ENCODE data around the gene ZNF792.
"Not testable (repeated sequence)": the region's sequence is repeated elsewhere in the genome, so short reads cannot be mapped to it uniquely, and the experiment has no call there.

The ZNF792 gene

DNA sequence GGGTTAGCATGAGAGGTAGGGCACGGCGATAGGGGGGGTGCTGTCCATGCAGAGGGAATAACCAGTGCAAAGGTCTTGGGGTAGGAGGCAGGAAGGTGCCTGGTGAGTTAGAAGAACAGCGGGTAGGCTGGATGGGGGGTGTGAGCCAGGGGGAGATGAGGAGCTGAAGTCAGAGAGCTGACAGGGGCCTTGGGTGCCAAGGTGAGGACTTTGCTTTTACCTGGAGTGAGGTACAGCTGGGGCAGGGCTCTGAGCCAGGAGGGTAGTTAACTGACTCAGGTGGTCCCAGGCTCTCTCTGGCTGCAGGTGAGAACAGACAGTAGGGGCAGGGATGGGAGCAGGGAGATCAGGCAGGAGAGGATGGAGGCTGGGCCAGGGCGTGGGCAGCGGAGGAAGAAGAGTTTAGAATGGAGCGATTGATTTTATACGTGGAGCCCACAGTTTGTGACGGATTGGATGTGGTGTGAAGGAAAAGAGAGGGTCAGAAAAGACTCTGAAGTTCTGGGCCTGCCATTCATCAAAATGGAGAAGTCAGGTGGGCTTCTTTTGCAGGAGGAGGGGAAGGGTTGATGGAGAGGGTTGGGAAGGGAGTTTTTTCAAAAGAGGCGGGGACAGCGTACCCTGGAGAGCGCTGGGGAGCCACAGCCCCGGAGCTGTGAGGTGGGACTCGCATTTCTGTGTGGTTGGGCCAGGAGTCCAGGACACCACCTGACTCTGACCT is 34.9 kb upstream of the ZNF792 start:
- DNase-seq: no peak

DNA sequence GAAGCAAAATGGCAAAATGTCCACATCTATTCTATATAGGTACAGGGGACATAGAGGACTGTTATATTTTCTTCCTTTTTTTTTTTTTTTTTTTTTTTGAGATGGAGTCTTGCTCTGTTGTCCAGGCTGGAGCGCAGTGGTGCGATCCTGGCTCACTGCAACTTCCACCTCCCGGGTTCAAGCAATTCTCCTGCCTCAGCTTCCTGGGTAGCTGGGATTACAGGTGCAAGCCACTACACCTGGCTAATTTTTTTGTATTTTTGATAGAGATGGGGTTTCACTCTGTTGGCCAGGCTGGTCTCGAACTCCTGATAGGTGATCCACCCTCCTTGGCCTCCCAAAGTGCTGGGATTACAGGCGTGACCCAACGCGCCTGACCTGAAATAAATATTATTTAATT is 34.2 kb upstream of the ZNF792 start:
- DNase-seq: not testable (repeated sequence)

DNA sequence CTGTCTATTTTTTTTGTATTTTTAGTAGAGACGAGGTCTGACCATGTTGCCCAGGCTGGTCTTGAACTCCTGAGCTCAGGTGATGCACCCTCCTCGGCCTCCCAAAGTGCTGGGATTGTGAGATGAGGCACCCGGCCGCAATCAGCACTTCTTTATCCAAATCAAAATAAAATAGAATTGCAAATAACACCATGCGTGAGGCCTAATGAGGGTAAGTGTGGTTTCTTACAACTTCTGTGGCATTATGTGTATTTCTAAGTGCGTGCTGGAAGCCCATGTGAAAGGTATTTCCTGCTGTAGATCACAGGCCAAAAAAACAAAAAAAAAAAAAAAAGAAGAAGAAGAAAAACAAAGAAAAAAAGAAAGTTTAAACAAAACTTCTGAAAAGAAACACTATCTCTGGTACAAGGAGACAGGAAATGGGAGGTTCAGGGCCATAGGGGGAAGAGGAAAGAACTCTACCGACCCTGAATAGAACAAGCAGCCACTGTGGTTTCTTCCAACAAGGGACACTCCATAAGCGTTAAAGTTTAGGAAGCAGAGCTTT is 33.1 kb upstream of the ZNF792 start:
- no peak for DNase-seq

DNA sequence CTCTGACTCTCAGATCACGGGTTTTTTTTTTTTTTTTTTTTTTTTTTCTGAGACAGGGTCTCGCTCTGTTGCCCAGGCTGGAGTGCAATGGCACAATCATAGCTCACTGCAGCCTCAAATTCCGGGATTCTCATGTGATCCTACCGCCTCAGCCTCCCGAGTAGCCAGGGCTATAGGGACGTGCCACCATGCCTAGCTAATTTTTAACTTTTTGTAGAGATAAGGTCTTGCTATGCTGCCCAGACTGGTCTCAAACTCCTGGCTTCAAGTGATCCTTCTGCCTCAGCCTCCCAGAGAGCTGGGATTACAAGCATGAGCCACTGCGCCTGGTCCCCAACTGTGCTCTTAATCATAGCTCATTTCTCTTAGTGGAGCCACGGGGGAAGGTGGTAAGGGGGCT is 31.5 kb upstream of the ZNF792 start:
- peak; percentile 64 for DNase-seq

DNA sequence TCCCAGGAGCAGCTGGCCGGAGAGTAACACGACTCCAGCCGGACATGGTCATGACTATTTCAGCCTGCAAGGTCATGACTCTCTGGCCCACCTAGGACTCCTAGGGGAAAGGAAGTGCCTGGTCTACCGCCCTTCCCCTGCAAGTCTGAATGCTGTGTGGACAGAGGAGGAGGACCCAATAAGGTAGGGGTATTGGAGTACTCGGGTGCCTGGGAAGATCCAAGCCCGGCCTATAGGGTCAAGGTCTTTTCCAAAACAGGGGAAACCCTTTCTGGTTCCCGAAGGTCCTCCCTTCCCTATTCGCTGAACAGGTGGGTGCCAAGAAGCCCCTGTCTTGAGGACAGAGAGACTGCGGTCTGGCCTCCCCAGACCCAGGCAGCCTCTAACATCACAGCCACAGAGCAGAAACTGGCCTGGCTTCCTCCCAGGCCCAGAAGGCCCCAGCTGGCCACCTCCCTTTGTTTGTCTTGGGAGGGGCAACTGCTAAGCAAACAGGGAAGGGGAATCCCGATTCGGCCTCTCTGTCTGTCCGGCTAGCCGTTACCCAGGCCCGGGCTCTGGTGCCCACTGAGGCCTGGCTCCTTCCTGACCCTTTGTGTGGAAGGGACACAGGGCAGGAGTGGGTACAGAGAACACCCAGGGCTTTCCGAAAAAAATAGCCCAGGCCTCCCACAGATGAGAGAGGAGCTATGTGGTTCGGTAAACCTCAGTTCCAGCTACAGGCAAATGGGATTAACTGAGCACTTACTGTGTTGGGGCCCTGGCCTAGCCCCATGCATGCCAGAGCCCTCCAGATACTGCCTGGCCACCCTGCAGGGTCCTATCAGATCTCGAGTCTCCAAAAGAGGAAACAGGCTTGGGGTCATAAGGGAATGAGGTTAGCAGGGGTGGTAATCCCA is 30.9 kb upstream of the ZNF792 start:
- DNase-seq: peak; percentile 96

DNA sequence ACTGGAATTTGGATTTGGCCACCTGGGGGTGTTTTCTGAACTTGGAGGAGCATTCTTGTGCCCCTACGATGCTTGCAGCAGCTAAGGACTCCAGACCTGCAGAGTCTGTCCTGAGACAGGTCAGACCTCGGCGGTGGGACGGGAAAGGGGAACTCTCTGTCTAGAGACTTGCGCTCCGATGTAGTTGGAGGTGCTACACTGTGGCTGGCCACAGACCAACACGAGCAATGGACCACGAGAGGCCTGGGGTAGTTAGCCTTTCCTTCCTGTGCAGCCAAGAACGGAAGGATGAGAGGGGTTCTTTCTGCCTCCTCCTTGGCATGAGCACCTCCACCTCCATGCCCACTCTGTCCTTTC is 30.2 kb upstream of the ZNF792 start:
- no peak for DNase-seq

DNA sequence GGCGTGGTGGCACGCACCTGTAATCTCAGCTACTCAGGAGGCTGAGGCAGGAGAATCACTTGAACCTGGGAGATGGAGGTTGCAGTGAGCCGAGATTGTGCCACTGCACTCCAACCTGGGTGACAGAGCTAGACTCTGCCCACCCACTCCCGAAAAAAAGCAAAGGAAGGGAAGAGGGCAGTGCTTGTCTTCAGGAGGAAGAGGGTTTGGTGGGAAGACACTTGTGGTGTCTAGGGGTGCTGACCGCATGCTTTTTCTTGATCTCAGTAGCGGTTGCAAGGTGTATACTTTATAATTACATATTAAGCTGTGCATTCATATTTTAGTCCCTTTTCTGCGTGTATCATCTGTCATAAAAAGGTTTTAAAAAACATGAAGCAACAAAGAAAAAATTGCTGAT is 28.6 kb upstream of the ZNF792 start:
- not testable (repeated sequence) for DNase-seq

DNA sequence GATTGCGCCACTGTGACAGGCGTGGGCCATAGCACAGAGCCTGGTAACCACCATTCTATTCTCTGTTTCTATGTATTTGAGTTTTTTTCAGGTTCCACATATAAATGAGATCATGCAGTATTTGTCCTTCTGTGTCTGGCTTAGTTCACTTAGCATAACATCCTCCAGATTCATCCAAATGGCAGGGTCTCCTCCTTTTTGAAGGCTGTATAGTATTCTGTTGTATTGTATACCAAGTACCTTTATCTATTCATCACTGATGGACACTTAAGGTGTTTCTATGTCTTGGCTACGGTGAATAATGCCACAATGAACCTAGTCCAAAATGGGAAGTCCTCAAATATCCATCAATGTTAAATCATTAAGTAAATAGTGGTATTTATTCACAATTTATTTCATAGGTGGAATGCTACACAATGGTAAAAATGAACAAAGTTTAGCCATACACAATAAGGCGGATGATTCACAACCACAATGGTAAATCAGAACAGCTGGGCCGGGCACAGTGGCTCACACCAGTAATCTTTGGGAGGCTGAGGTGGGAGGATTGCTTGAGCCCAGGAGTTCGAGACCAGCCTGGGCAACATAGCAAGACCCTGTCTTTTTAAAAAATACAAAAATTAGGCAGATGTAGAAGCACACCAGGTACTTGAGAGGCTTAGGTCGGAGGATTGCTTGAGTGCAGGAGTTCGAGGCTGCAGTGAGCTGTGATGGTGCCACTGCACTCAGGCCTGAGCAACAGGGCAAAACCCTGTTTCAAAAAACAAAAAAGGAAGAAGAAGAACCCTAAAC is 27.7 kb upstream of the ZNF792 start:
- no peak for DNase-seq

DNA sequence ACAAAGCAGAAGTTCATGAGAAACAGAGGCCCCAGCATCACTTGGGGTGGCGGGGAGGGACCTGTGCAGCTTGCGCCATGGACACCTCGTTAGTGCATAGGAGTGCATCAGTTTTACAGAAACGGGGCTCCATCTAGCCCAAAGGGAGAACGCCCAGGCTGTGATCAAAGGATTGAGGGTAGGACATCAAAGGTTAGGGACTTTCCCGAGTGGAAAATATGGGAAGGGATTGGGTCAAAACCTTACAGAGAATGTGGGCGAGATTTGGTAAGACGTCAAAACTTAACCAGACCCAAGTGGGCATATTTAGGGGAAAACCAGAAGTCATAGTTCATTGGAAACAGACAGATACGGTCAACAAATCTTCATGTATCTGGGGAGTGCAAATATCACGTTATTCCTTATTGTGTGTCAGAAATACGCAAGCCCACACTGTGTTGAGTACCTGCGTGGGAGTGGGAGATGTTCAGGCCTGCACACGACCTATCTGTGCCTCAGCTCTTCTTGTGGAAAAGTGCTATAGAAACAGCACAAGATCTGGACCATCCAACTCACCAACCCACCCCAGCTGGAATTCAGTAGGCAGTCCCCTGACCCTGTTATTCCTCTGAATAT is 26.7 kb upstream of the ZNF792 start:
- no peak for DNase-seq

DNA sequence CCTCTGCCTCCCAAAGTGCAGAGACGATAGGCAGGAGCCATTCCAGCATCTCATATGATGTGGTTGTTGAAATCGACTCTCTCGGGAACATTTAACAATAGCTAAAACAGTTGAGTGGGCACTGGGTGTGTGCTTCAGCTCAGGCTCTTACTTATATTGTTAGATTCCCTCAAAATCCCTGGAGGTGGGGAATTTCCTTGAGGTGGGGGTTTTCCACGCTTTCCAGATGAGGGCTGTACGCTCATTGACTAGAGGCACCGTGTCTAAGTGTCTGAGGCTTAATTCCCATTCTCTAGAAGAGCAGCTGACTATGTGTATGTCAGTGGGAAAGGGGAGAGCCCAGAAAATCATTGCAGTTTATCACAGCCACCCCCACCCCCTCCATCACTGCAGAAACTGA is 25.3 kb upstream of the ZNF792 start:
- DNase-seq: no peak

DNA sequence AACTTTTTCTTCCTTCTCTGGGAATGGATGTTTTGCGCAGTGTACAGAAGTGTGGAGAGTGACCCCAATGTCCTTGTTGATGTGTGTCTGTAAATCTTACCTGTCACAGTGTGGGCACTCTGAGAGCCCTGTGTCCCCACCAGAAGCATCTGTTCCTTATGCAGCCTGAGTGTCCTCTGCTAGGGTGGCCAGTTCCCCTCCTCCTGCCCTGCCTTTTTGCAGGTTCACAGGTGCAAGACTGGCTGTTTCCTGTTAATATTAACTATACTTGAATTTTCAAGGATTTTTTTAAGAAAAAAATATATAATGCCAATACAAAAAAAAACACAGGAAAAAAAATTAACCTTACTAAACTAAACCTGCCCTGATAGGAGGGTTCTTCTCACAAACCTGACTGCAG is 24.1 kb upstream of the ZNF792 start:
- no peak for DNase-seq

DNA sequence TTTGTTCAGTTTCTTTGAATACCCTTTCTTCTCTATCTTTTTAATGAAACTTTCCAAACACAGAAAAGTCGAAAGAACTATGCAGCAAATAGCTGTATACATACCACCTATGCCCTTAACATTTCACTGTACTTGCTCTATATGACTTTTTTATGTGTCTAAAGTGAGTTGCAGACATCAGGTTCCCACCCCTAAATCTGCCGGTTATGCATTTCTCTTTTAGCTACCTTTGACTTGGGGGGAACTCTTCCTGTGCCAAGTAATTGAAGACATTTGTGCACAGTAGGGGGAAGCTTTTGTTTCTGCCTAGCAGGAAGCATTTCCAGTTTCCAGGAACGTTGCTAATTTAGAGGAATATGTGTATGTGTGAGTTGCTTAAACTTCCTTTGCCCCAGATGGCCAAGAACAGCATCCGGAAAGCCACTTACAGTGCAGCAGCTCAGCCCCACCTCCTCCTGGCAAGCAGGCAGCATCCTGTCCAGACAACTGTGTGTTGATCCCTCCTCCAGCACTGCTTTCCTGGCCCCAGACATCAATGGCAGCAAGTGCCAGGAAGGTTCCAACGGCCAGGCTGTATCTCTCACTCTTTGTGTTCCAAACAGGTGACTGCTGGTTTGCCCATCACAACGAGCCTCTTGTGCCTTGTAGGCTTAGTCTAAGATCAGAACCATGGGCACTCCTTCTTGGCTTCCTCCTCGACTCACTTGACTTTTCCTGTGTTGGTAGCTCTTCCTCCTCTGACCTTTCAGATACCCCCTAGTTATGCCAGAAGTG is 21.4 kb upstream of the ZNF792 start:
- peak; percentile 46 for DNase-seq

DNA sequence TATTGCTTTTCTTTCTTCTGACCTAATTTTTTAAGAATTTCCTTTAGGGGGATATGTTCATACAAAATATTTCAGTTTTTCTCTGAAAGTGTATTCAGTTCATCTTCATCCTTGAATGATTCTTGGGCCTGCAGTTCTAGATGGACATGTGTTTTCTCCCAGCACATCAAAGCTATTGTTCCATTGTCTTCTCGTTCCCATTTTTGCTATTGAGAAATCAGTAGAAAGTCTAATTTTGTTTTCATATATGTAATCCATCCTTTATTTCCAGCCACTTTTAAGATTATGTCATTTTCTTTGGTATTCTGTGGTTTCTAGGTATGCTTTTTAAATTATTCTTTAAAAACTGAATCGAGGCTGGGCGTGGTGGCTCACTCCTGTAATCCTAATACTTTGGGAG is 20.3 kb upstream of the ZNF792 start:
- no peak for DNase-seq

DNA sequence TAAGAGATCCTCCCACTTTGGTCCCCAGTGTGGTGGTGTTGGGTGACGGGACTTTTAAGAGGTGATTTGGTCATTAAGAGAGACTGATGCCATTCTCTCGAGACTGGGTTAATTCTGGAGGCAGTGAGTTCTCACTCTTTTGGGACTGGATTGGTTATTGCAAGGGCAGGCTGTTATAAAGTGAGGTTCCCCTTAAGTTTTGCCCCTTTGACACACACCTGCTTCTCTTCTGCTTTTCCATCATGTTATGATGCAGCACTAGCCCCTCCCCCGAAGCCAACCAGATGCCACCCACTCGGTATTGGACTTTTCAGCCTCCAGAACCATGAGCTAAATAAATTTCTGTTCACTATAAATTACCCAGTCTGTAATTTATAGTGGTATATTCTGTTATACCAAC is 19.8 kb upstream of the ZNF792 start:
- no peak for DNase-seq

DNA sequence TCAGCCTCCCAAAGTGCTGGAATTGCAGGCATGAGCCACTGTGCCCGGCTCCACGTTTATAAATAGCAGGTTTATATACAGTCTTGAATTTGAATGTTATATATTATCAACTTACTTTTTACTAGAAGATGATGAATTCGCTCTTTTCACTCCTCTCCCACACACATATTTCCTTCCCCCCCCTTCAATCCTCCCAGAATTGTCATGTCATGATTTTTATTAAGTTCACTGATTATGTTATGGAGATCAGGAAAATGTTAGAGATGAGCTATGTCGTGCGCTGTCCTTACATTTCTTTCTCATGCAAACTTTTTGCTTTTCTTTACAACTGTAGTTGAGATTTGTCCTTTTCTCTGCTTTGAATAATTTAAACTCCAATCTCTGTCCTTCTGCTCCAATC is 18.2 kb upstream of the ZNF792 start:
- no peak for DNase-seq

DNA sequence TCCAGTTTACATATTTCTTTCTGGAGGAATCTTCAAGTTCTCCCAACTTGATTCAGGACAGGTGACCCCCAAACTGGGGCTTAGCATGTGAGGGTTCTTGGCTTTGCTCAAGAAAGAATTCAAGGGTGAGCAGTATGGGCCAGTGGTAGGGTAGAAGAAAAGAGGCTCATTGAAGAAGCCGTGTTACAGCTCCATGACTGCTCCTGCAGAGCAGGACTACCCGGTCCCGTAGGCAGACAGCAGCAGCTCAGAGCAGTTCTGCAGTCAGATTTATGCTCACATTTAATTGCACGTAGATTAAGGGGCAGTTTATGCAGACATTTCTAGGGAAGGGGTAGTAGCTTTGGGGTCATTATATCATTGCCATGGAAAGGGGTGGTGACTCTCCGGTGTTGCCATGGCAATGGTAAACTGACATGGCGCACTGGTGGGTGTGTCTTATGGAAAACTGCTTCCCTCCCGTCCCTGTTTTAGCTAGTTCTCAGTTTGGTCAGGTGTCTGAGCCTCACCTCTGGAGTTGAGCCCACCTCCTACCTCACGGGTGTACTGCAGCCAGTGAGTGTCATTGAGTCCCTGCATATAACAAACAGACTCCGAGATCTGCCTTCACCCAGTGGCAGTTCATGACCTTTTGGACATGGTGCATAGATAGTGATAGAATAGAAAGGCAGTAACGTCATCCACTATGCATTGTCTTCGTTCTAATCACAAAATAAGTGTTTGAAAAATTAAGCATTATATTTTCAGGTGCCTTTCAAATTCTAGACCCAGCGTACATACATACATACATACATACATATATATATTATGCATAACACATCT is 16.0 kb upstream of the ZNF792 start:
- no peak for DNase-seq

DNA sequence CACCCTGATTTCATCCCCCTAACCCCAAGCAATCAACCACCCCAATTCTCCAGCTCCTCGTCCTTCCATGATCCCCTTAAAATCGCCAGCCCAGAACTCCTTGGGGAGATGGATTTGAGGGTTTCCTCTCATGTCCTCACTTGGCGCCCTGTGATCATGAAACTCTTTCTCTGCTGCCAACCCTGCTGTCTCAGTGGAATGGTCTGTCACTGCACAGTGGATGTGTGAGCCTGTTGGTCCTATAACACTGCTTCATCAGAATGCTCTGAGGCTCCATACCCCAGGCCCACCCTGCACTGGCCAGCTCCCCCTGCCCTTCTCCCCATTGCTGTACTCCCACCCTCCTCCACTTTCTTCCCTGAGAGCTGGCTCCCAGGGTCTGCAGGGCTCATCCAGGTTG is 12.6 kb upstream of the ZNF792 start:
- DNase-seq: no peak

DNA sequence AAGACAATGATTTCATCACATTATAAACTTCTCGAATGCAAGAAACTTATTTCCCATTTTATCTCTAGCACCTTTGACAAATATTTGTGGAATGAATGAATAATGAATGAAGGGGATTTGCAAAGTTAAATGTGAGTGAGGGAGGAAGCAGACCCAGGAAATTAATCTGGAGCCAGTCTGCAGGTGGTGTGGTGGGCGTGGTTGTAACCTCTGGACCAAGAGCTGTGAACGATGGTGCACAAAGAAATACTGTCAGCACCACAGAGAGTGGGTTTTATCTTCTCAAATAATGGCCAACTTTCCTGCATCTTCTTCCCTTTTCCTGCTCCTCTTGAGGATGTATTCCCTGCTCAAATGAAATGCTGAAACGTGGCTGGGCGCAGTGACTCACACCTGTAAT is 11.0 kb upstream of the ZNF792 start:
- DNase-seq: no peak

DNA sequence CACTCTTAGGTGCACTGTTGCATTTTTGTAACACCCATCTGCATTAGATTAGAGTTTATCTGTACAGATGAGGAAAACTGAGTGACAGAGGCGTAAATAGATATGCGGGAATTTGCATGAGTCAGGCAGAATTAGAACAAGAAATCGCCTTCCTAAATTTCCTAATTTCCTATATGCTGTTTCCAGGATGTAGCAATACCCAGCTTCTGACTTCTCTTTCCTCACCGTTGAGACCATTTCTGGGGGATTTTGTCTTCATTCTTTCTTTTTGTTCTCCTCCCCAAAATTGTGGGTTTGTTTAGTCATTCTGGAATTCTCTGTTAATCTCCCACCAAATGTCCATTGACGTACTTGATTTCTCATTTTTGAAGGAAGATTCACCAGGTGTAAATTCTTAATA is 10.6 kb upstream of the ZNF792 start:
- no peak for DNase-seq

DNA sequence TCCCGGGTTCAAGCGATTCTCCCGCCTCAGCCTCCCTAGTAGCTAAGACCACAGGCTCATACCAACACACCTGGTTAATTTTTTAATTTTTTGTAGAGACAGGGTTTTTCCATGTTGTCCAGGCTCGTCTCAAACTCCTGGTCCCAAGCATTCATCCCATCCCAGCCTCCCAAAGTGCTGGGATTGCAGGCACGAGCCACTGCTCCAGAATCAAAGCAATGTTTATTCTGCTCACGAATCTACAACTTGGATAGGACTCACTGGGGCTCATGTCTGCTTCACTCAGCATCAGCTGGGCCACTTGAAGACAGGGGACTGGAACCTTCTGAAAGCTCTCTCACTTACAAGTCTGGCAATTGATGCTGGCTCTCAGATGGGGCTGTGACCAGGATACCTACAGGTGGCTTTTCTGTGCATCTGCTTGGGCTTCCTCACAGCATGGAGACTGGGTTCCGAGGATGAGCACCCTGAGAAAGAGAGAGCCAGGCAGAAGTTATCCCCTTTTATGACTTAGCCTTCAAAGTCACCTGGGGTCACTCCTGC is 8.2 kb upstream of the ZNF792 start:
- DNase-seq: no peak
